ENCODE results near the gene ENPP6. TPM values are rescaled to one million over a fixed set of nuclear protein-coding genes. Genes with fewer than 3 reads are reported as not detected.
A peak's percentile ranks its signal among the peaks of the same experiment; 100 is the strongest.

ENPP6 gene
- total RNA-seq, result under 1 TPM; 0.24 to 0.81 TPM

- DNase-seq (no peak), ATAC-seq (replicated peaks in 1 of 2) (no peak)
- no peaks in the 10 kb centered on the region for H3K4me1 Mint-ChIP-seq (ENCODE audit: low read depth)
- H3K9me3 Mint-ChIP-seq, result peaks cover under 1 to 2% of the 10 kb centered on the region in 2 donors
- H3K4me3 Mint-ChIP-seq, result no peak within 1 kb of the TSS
- peaks cover 0 to 3% of the 10 kb centered on the region in 2 donors for H3K36me3 Mint-ChIP-seq (ENCODE audit: insufficient read depth in 2 of 2)
- peaks cover 43% of the 10 kb centered on the region for H3K27me3 Mint-ChIP-seq (ENCODE audit: low read depth)
- no peak within 1 kb of the TSS for H3K27ac Mint-ChIP-seq
Measured at GRCh38 chr4:184217634-184218033, at the start of gene ENPP6. TSS of gene ENPP6 (minus strand) at chr4:184217873. CDS start at chr4:184217819, 54 bp downstream.

- ATAC-seq (replicated peaks in 1 of 2) (no peak), DNase-seq (no peak)
- H3K27ac Mint-ChIP-seq, result peak overlapping the region; percentile 92
- H3K9me3 Mint-ChIP-seq, result peaks cover 0 to 3% of the 10 kb centered on the region in 2 donors
- H3K4me3 Mint-ChIP-seq, result peak overlapping the region; percentile 79 to 82
- H3K36me3 Mint-ChIP-seq (ENCODE audit: insufficient read depth in 2 of 2), result peaks cover 0 to 1% of the 10 kb centered on the region in 2 donors
- H3K4me1 Mint-ChIP-seq (ENCODE audit: low read depth), result peaks cover 85% of the 10 kb centered on the region
- no peaks in the 10 kb centered on the region for H3K27me3 Mint-ChIP-seq (ENCODE audit: low read depth)
Measured at GRCh38 chr4:184267206-184267608, 49.5 kb upstream of the ENPP6 start.

GRCh38 chr4:184265546-184266351 is 48.1 kb upstream of the ENPP6 start:
- DNase-seq (no peak), ATAC-seq (replicated peaks in 1 of 2) (peak in 1 of 2 donors; percentile 27)
- Mint-ChIP-seq H3K27ac (peak overlapping the region; percentile 51), H3K27me3 (ENCODE audit: low read depth) (no peaks in the 10 kb centered on the region), H3K4me1 (ENCODE audit: low read depth) (peaks cover 79% of the 10 kb centered on the region), H3K9me3 (peaks cover 0 to 3% of the 10 kb centered on the region in 2 donors), H3K36me3 (ENCODE audit: insufficient read depth in 2 of 2) (peaks cover 0 to 1% of the 10 kb centered on the region in 2 donors), H3K4me3 (peak overlapping the region; percentile 38 to 73)

DNA sequence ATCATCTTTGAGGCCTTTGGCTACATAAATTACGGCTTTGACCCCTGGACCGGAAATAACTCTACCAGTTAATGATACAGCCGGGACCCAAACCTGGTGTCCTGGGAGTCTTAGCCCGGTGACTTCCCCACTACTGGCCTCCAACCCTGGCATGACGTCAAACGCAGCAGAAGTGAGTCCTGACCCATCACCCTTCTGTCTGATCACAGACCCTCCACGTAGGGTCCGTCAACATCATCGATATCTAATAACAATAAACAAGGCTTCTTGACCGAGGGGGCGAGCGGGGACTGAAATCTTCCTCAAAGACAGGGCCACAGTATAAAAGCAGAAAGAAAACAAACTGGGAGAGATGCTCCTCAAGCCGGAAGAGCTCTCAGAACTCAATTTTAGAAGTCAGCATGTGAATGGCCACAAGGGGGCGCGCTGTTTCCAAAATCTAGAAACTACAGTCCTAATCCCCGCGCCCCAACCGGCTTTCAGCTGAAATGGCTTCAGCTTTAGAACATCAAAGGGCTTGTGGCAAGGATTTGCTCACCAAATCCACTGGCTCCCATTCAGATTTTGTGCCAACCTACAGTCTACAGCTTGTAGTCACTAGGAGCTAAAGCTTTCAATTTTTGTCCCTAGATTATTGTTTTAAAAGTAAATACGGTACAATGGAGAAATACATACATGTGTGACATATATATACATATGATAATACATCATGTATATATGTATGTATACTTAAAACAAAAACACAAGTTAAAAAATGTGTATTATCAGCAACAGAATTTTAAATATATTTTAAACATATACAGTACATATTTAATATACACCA is 46.4 kb upstream of the ENPP6 start:
- H3K27ac Mint-ChIP-seq, result peak overlapping the region; percentile 39
- H3K4me3 Mint-ChIP-seq, result peak overlapping the region; percentile 9 to 53
- H3K9me3 Mint-ChIP-seq, result no peaks in the 10 kb centered on the region
- H3K27me3 Mint-ChIP-seq (ENCODE audit: low read depth), result no peaks in the 10 kb centered on the region
- DNase-seq, result peak; percentile 92 to 94
- H3K4me1 Mint-ChIP-seq (ENCODE audit: low read depth), result peaks cover 63% of the 10 kb centered on the region
- peak; percentile 53 to 61 for ATAC-seq (replicated peaks in 1 of 2)
- no peaks in the 10 kb centered on the region for H3K36me3 Mint-ChIP-seq (ENCODE audit: insufficient read depth in 2 of 2)

GRCh38 chr4:184263461-184263860 is 45.8 kb upstream of the ENPP6 start:
- no peak for ATAC-seq (replicated peaks in 1 of 2)
- peaks cover 57% of the 10 kb centered on the region for H3K4me1 Mint-ChIP-seq (ENCODE audit: low read depth)
- no peaks in the 10 kb centered on the region for H3K9me3 Mint-ChIP-seq
- H3K27ac Mint-ChIP-seq, result no peak overlapping the region
- H3K36me3 Mint-ChIP-seq (ENCODE audit: insufficient read depth in 2 of 2), result no peaks in the 10 kb centered on the region
- no peak for DNase-seq
- no peaks in the 10 kb centered on the region for H3K27me3 Mint-ChIP-seq (ENCODE audit: low read depth)
- no peak overlapping the region for H3K4me3 Mint-ChIP-seq

DNA sequence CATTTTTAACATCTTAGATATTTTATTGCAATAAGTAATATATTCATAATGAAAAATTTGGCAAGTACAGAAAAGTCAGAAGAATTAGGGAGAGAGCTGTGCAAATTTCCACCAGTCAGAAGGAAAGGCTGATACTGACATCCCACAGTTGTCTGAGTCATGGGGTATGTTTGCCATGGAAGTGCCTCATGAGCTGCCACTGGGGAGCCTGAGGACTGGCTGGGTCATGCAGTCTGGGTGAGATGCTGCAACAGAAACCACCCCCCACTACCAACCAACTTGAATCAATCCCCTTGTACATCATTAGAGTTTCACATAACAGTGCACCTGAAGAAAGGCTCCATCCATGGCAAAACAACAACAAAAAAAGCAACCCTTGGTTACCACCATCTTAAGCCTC is 45.2 kb upstream of the ENPP6 start:
- DNase-seq, result no peak
- H3K27ac Mint-ChIP-seq, result no peak overlapping the region

GRCh38 chr4:184261246-184261645 is 43.6 kb upstream of the ENPP6 start:
- Mint-ChIP-seq H3K4me3 (no peak overlapping the region), H3K27me3 (ENCODE audit: low read depth) (no peaks in the 10 kb centered on the region), H3K27ac (no peak overlapping the region), H3K4me1 (ENCODE audit: low read depth) (peaks cover 34% of the 10 kb centered on the region), H3K36me3 (ENCODE audit: insufficient read depth in 2 of 2) (no peaks in the 10 kb centered on the region), H3K9me3 (no peaks in the 10 kb centered on the region)
- ATAC-seq (replicated peaks in 1 of 2) (no peak), DNase-seq (no peak)

More for the DNA sequence above, 45.2 kb upstream of the ENPP6 start:
- Mint-ChIP-seq H3K36me3 (ENCODE audit: insufficient read depth in 2 of 2) (no peaks in the 10 kb centered on the region), H3K27me3 (ENCODE audit: low read depth) (no peaks in the 10 kb centered on the region), H3K9me3 (no peaks in the 10 kb centered on the region), H3K4me1 (ENCODE audit: low read depth) (peaks cover 51% of the 10 kb centered on the region), H3K4me3 (no peak overlapping the region)
- ATAC-seq (replicated peaks in 1 of 2), result peak; percentile 35 to 43

GRCh38 chr4:184259866-184260265 is 42.2 kb upstream of the ENPP6 start:
- ATAC-seq (replicated peaks in 1 of 2) (no peak), DNase-seq (no peak)
- H3K9me3 Mint-ChIP-seq, result no peaks in the 10 kb centered on the region
- no peak overlapping the region for H3K4me3 Mint-ChIP-seq
- peaks cover 23% of the 10 kb centered on the region for H3K4me1 Mint-ChIP-seq (ENCODE audit: low read depth)
- no peaks in the 10 kb centered on the region for H3K36me3 Mint-ChIP-seq (ENCODE audit: insufficient read depth in 2 of 2)
- no peak overlapping the region for H3K27ac Mint-ChIP-seq
- H3K27me3 Mint-ChIP-seq (ENCODE audit: low read depth), result no peaks in the 10 kb centered on the region

DNA sequence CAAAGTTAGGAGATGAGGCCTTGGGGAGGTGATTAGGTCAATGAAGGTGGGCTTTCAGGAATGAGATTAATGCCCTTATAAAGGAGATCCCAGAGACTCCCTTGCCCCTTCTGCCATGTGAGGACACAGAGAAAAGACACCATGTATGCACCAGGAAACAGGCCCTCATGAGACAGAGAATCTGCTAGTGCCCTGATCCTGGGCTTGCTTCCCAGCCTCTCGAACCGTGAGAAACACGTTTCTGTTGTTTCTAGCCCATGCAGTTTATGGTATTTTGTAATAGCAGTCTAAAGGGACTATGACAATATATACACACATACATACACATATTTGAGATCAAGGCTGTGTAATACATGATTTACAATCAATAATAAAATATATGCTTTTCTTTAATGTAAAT is 41.4 kb upstream of the ENPP6 start:
- H3K36me3 Mint-ChIP-seq (ENCODE audit: insufficient read depth in 2 of 2), result no peaks in the 10 kb centered on the region
- DNase-seq, result no peak
- no peak for ATAC-seq (replicated peaks in 1 of 2)
- H3K27ac Mint-ChIP-seq, result no peak overlapping the region
- peaks cover 23% of the 10 kb centered on the region for H3K4me1 Mint-ChIP-seq (ENCODE audit: low read depth)
- no peaks in the 10 kb centered on the region for H3K27me3 Mint-ChIP-seq (ENCODE audit: low read depth)
- no peaks in the 10 kb centered on the region for H3K9me3 Mint-ChIP-seq
- no peak overlapping the region for H3K4me3 Mint-ChIP-seq

- peak overlapping the region; percentile 3 for H3K27ac Mint-ChIP-seq
- H3K9me3 Mint-ChIP-seq, result no peaks in the 10 kb centered on the region
- H3K4me3 Mint-ChIP-seq, result no peak overlapping the region
- H3K4me1 Mint-ChIP-seq (ENCODE audit: low read depth), result peaks cover 22% of the 10 kb centered on the region
- no peak for ATAC-seq (replicated peaks in 1 of 2)
- no peaks in the 10 kb centered on the region for H3K36me3 Mint-ChIP-seq (ENCODE audit: insufficient read depth in 2 of 2)
- no peak for DNase-seq
- no peaks in the 10 kb centered on the region for H3K27me3 Mint-ChIP-seq (ENCODE audit: low read depth)
Measured at GRCh38 chr4:184255871-184256642, 38.4 kb upstream of the ENPP6 start.

GRCh38 chr4:184255361-184255760 is 37.7 kb upstream of the ENPP6 start:
- Mint-ChIP-seq H3K27ac (no peak overlapping the region), H3K36me3 (ENCODE audit: insufficient read depth in 2 of 2) (no peaks in the 10 kb centered on the region), H3K27me3 (ENCODE audit: low read depth) (no peaks in the 10 kb centered on the region), H3K9me3 (no peaks in the 10 kb centered on the region), H3K4me3 (no peak overlapping the region), H3K4me1 (ENCODE audit: low read depth) (peaks cover 27% of the 10 kb centered on the region)
- ATAC-seq (replicated peaks in 1 of 2), result no peak
- no peak for DNase-seq

GRCh38 chr4:184253072-184253420 is 35.4 kb upstream of the ENPP6 start:
- ATAC-seq (replicated peaks in 1 of 2) (no peak), DNase-seq (no peak)
- Mint-ChIP-seq H3K4me3 (no peak overlapping the region), H3K4me1 (ENCODE audit: low read depth) (peaks cover 27% of the 10 kb centered on the region), H3K36me3 (ENCODE audit: insufficient read depth in 2 of 2) (no peaks in the 10 kb centered on the region), H3K9me3 (no peaks in the 10 kb centered on the region), H3K27ac (no peak overlapping the region), H3K27me3 (ENCODE audit: low read depth) (peaks cover 2% of the 10 kb centered on the region)

All from activated T-cell treated with anti-CD3 and anti-CD28 coated beads, Interleukin-2, amount 50 U/mL, for 72 hours (primary cell).